Activated CD4-positive, alpha-beta T cell treated with anti-CD3 and anti-CD28 coated beads for 24 hours (primary cell): Measurements from ENCODE around the gene PLEKHO1.

Experiments
- DNase-seq, 2 donors: peaks; one replicate each; pipeline ENCODE4 v3.0.0-alpha.2; 2020; ENCODE audit warnings: low read depth in 2 of 2

The PLEKHO1 gene

DNA sequence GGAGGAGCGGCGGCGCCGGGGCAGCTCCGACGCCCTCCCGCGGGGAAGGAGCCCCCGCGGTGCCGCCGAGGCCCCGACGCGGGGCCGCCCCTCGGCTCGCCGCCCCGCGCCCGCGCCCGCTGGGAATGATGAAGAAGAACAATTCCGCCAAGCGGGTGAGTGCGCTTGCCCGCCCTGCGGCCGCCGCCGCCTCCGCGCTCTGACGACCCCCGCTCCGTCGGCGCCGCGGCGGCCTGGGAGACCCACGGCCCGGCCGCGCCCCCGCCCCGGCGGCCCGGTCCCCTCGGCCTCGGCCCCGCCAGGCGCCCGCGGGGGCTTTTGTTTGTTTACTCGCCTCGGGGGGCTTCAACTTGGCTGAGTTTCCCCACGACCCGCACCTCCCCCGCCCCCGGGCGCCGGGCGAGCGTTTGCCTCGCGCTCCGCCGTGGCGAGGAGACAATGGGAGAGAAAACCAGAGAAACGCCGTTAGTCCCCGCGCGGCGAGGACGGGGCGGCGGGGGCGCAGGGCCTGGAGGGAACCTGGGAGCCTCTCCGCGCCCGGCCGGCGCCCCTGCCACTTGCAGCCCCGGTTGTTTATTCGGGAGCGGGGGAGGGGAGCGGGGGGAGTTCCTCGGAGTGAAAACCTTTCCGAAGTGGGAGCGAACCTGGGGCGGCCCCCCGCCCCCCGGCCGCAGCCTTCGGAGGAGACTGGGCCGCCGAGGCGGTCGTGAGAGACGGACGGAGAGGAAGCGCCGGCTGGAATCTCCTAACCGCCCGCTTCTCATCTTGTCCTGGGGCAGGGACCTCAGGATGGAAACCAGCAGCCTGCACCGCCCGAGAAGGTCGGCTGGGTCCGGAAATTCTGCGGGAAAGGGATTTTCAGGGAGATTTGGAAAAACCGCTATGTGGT is 661 bp downstream of the PLEKHO1 start:
- DNase-seq = peak in 1 of 2 donors; percentile 7

DNA sequence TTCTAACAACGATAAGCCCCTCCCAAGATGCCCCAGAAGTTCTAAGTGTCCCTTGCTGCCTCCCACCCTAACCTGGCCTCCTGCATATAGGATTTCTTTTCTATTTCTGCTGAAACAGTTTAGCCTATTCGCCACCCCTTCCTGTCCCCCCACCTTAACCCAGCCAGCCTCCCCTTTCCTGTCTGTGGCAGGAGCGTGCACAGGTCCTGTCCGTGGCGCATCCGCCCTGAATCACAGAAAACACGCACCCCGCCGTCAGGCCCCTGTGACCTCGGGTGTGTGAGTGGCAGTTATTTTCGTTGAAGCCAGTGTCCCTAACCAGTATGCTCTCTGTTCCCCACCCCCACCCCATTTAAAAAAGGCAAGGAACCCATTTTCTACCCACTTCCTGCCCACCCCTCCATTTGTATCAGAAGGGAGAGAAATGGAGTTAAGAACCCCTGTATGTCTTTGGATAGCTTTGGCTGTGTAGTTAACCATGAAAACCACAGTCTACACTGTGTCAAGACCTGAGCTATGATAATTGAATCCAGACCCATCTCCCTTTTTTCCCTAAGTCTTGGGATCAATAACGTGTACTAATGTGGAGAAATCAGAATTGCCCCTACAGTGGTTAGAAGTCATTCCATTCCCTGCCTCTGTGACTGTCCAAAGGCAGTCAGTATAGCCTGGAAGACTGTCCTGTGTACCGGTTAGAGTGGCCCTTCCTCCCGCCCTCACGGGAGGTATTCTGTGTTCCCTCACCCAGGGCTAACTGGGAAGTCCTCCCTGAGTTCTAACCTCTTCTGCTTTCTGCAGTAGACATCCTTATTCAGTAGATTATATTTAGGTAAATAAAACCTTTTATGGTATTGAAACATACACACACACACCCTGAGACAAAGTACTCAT is 1.8 kb downstream of the PLEKHO1 start:
- peak; percentile 16 to 36 for DNase-seq

DNA sequence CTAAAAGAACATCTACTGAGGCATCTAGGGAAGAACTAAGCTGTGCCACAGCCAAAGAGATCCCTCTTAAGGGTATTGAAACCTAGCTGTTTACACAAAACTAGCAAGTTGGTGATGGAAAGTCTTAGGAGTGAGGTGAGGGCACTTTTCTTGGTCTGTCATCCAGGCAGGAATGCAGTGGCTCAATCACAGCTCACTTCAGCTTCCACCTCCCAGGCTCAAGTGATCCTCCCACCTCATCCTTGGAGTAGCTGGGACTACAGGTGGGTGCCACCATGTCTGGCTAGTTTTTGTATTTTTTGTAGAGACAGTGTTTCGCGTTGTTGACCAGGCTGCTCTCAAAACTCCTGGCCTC is 2.4 kb downstream of the PLEKHO1 start:
- DNase-seq = no peak

GRCh38 chr1:150152772-150153456 is 3.2 kb downstream of the PLEKHO1 start:
- DNase-seq = no peak

- no peak for DNase-seq
Measured at GRCh38 chr1:150154143-150154542, 4.4 kb downstream of the PLEKHO1 start.

GRCh38 chr1:150155413-150156071 is 5.8 kb downstream of the PLEKHO1 start:
- no peak for DNase-seq

DNA sequence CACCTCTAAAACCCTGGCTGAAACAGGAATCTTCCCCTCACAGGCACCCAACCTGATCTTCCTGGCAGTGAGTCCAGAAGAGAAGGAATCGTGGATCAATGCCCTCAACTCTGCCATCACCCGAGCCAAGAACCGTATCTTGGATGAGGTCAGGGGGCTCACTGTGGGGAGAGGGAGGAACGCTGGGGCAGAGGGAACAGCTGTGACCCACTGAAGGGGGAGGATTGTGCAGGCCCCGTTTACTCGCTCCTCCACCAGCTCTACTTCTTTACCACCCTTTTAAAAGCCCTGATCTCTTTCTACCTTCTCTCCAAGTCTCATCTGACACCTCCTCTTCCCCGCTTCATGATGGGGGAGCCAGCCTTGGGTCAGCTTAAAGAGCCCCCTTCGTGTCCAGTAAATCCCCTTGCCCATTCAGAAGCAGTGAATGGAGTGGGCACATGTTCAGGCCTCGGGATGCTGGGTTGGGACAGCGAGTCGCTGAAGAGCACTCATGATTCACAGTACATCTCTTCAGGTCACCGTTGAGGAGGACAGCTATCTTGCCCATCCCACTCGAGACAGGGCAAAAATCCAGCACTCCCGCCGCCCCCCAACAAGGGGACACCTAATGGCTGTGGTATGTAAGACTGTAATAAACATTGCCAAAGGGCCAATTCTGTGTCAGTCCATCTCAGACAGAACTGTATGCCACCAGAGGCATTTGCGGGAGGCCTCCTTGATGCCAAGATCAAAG is 7.3 kb downstream of the PLEKHO1 start:
- no peak for DNase-seq

DNA sequence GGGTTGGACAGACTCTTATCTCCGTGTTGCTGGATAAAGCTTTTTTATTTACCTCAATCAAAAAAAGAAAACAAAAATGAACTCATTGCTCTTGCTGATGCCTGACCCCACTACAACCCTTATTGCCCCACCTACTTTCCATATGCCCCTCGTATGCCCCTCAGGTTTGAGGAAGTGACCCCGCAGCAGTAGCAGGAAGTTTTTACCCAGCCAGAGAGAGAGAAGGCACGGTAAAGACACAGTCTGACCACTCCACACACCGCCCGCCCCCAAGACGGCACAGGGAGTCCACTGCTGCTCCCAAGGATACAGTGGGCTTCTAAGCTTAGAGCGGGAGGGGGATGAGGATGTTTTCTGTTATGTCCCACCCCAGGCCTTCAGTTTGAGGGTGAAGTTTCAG is 9.8 kb downstream of the PLEKHO1 start:
- DNase-seq = no peak

DNA sequence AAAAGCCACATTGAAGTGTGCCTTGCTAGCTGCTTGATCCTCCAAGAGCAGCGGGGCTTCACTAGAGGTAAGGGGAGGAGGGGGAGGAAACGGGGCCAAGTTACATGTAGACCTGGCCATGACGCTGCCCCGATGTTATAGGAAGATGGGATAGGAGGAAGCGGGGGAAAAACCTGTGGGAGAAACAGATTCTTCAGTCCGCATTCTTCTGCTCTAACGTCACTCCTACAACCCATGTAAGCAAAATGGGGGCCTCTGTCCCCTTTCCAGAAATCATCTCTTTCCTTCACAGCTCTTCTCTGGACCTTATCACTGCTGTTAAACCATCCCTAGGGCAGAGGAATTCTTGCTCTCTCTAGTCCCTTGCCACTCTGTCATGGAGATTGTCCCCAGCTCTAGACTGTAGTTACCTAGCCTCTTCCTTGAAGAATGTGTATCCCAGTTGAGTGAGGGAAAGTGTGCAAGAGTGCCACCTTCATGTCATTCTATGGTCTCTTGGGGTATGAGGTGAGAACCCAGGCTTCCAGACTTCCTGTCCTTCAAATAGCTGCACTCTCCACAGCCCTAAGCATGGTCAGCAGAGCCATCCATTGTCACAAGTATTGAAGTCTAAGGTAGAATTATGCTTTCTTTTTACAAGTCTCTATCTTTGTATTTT is 11.4 kb downstream of the PLEKHO1 start:
- DNase-seq = no peak

DNA sequence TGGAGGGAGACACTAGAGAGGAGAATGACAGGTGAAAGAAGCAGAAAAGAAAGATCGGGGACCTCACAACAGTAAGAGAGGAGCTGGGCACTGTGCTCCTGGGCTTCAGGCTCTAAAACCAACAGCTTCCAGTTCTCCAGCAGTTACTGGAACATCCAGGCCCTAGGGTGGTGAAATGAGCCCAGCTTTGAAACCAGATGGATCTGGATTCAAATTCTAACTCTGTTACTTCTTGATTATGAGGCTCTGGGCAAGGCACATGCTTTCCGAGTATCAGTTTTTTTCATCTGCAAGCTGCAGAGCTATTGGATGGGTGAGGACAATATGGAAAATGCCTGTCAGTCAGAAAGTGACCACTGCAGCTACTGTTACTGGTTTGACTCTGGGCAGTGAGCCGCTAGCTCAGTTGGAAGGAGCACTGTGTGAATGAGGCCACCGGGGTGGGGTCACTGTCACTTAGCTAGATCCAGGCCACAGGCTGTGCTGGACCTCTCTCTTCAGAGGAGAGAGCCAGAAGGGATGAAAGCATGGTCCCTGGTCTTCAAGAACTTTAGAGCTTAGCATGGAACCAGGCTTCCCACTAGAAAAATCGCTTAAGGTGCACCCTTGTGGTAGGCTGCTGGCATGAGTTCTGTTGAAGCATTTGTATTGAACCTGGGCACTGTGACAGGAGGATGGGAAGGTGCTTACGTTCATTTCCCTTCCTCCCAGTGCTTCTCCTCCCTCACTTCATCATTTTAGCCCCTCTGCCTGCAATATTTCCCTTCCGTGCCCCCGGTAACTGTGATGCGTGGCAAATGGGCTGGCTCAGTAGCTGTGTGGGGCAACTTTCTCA is 12.2 kb downstream of the PLEKHO1 start:
- DNase-seq = no peak

- no peak for DNase-seq
Measured at GRCh38 chr1:150162582-150162861, 12.8 kb downstream of the PLEKHO1 start.

GRCh38 chr1:150162862-150163706 is 13.4 kb downstream of the PLEKHO1 start:
- DNase-seq = no peak

DNA sequence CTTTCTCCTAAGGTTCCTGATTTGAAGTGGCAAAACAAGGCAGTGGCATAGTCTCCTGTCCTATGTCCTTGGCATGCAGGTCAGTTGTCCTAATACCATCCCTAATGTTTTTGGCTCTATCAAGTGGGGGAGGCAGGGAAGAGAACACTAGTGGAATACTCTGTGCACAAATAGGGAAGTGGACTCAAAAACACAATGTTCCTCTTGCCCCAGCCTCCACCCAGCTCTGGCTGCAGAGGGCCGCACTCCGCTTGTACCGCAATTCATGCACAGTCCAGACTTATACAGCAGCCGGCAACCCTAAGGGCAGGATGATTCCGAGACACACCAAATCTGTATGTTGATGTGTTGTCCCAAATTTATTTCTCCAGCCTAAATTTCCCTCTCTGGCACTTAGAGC is 14.5 kb downstream of the PLEKHO1 start:
- no peak for DNase-seq

DNA sequence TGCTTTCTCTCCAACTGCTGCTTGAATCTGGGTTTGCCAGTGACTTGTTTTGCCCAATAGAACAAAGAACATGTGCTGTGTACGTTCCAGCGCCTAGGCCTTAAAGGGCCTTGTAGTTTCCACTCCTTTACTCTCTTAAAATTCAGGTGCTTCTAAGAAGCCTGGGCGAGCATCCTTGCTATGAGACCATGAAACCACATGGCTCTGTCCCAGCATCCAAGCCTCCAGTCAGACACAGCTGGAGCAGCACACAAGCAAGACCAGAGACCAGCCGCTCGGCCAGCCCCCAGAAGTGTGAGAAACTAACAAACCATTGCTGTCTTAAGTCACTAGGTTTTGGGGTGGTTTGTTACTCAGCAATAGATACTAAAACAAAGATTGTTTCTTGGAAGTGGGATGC is 15.1 kb downstream of the PLEKHO1 start:
- no peak for DNase-seq

- DNase-seq = peak in 1 of 2 donors; percentile 31
Measured at GRCh38 chr1:150165622-150166612, 16.2 kb downstream of the PLEKHO1 start.

DNA sequence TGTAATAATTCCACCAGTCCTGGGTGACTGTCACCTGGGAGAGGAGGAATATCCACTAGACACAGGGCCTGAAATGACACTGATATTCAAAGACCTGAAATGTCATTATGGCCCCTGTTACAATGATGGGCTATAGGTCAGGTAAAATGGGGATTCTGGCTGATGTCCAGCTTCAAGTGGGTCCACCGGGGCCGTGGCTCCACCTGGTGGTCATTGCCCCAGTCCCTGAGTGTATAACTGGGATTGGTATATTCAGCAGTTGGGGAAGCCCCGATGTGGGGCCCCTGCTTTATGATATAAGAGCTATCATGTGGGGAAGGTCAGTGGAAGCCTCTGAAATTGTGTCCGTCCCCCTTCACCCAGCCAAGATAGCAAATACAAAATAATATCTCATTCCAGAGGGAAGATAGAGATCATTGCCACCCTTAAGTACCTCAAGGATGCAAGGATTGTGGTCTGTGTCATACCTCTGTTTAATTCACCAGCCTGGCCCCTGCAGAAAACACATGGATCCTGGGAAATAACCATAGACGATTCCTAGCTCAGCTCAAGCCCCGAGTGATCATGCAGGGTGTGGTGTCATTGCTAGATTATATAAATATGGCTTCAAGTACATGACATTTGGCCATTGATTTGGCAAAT is 19.4 kb downstream of the PLEKHO1 start:
- peak in 1 of 2 donors; percentile 37 for DNase-seq

GRCh38 chr1:150171801-150172200 is 22.1 kb downstream of the PLEKHO1 start:
- DNase-seq = no peak
